Peyer's patch (tissue), 4 donors: Measurements from ENCODE around the gene ZNF76.

ENCODE experiments used
- POLR2A ChIP-seq, 2 donors: fragments of 450-650 bp; IDR thresholded peaks; one replicate each; pipeline ENCODE4 v1.5.1; 2017; ENCODE audit warnings: antibody characterized with exemption in 2 of 2, mild to moderate bottlenecking in 2 of 2, moderate library complexity in 2 of 2
- TF ChIP-seq, protein P1 (sequence below), 6 experiments: fragments of 450-650 bp in 4 of 6; fragments of 200-600 bp in 2 of 6; sonication (generic) in 1 of 6; IDR thresholded peaks; one replicate each; pipeline ENCODE4 v1.5.1; 2017 to 2019; ENCODE audit warnings: antibody characterized with exemption in 6 of 6, mild to moderate bottlenecking in 3 of 6, moderate library complexity in 1 of 6

DNA sequence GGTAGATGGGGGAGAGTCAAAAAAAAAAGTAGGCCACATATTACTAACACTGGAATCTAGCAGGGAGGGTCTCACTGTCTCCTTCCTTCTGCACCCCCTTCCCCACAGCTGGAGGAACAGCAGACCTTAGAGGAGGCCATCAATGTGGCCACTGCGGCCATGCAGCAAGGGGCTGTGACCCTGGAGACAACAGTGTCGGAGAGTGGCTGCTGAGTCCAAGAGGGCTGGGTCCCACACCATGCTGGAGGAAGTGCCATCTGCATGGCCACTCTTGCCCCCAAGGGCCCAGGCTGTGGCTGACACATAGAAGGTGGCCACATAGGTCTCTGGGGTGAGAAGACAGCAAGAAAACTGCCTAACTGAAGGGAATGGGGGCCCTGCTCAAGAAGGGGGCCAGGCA is 35.5 kb downstream of the ZNF76 start:
- TF ChIP-seq, protein P1, sequence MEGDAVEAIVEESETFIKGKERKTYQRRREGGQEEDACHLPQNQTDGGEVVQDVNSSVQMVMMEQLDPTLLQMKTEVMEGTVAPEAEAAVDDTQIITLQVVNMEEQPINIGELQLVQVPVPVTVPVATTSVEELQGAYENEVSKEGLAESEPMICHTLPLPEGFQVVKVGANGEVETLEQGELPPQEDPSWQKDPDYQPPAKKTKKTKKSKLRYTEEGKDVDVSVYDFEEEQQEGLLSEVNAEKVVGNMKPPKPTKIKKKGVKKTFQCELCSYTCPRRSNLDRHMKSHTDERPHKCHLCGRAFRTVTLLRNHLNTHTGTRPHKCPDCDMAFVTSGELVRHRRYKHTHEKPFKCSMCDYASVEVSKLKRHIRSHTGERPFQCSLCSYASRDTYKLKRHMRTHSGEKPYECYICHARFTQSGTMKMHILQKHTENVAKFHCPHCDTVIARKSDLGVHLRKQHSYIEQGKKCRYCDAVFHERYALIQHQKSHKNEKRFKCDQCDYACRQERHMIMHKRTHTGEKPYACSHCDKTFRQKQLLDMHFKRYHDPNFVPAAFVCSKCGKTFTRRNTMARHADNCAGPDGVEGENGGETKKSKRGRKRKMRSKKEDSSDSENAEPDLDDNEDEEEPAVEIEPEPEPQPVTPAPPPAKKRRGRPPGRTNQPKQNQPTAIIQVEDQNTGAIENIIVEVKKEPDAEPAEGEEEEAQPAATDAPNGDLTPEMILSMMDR (IDR thresholded peaks at IDR 0.05), result no peak
- no peak for TF ChIP-seq POLR2A (IDR thresholded peaks at IDR 0.05)
